NK-92 (cell line): ENCODE results near the gene TIMM23B.
"Not testable (repeated sequence)": the region's sequence is repeated elsewhere in the genome, so short reads cannot be mapped to it uniquely, and the experiment has no call there.

Source experiments
- DNase-seq: peaks from one replicate; lab custom pipeline; 2025; ENCODE audit not compliant: unreplicated experiment; lab: John Stamatoyannopoulos, UW

TIMM23B gene

GRCh38 chr10:49941447-49942338 is at the start of gene TIMM23B, which contains the start of gene PARG:
TIMM23B (plus strand) TSS chr10:49942053; CDS start chr10:49942195, 142 bp downstream.
PARG (minus strand) TSS chr10:49942027; CDS start chr10:49941725, 302 bp downstream.
- not testable (repeated sequence) for DNase-seq

- not testable (repeated sequence) for DNase-seq
Observed at GRCh38 chr10:49899999-49900398, 41.9 kb upstream of the TIMM23B start.

- DNase-seq: not testable (repeated sequence)
Observed at GRCh38 chr10:49900406-49900805, 41.4 kb upstream of the TIMM23B start.

GRCh38 chr10:49903829-49904228 is 38.0 kb upstream of the TIMM23B start:
- not testable (repeated sequence) for DNase-seq

- DNase-seq: not testable (repeated sequence)
Observed at GRCh38 chr10:49908290-49909080, 33.4 kb upstream of the TIMM23B start.

GRCh38 chr10:49910295-49910694 is 31.6 kb upstream of the TIMM23B start:
- DNase-seq: not testable (repeated sequence)

- not testable (repeated sequence) for DNase-seq
Observed at GRCh38 chr10:49916451-49916850, 25.4 kb upstream of the TIMM23B start.

GRCh38 chr10:49917927-49918326 is 23.9 kb upstream of the TIMM23B start:
- not testable (repeated sequence) for DNase-seq

GRCh38 chr10:49922041-49922440 is 19.8 kb upstream of the TIMM23B start:
- not testable (repeated sequence) for DNase-seq

GRCh38 chr10:49923572-49923971 is 18.3 kb upstream of the TIMM23B start:
- DNase-seq: not testable (repeated sequence)

GRCh38 chr10:49931276-49931675 is 10.6 kb upstream of the TIMM23B start:
- DNase-seq: not testable (repeated sequence)

- DNase-seq: not testable (repeated sequence)
Observed at GRCh38 chr10:49931959-49932728, 9.7 kb upstream of the TIMM23B start.

- DNase-seq: not testable (repeated sequence)
Observed at GRCh38 chr10:49942339-49942705, 469 bp downstream of the TIMM23B start.

GRCh38 chr10:49943607-49944006 is 1.8 kb downstream of the TIMM23B start:
- DNase-seq: not testable (repeated sequence)

- not testable (repeated sequence) for DNase-seq
Observed at GRCh38 chr10:49948142-49948541, 6.3 kb downstream of the TIMM23B start.

GRCh38 chr10:49948737-49949136 is 6.9 kb downstream of the TIMM23B start:
- not testable (repeated sequence) for DNase-seq

GRCh38 chr10:49952006-49952405 is 10.2 kb downstream of the TIMM23B start:
- DNase-seq: not testable (repeated sequence)

- not testable (repeated sequence) for DNase-seq
Observed at GRCh38 chr10:49953122-49953521, 11.3 kb downstream of the TIMM23B start.

GRCh38 chr10:49970331-49970857 is 28.5 kb downstream of the TIMM23B start:
- not testable (repeated sequence) for DNase-seq

GRCh38 chr10:49971466-49971865 is 29.6 kb downstream of the TIMM23B start:
- not testable (repeated sequence) for DNase-seq
